HG03175 (cell line): Measurements from ENCODE around the gene POU2AF1.
"Not testable (repeated sequence)": the region's sequence is repeated elsewhere in the genome, so short reads cannot be mapped to it uniquely, and the experiment has no call there.

Experiments
- ATAC-seq: cut with Tn5 transposase; IDR thresholded peaks from one replicate; pipeline ENCODE4 v1.9.1; 2021; ENCODE audit warnings: mild to moderate bottlenecking, moderate library complexity; ENCODE audit not compliant: unreplicated experiment

The POU2AF1 gene

DNA sequence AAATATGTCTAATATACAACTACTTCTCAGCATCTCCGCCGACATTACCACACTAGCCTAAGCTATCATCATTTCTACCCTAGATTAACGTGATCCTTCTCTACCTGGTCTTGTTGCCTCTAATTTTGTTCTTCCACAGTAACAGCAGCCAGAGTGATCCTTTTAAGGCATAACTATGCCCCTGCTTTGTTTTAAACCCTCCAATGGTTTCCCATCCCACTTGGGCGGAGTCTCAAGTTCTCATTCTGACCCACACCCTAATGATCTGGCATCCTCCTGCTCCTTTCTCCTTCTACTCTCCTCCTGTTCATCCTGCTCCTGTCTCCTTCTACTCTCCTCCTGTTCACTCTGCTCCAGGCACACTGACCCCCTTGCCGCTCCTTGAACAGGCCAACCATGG lies 31.9 kb upstream of the POU2AF1 start:
- no peak for ATAC-seq

DNA sequence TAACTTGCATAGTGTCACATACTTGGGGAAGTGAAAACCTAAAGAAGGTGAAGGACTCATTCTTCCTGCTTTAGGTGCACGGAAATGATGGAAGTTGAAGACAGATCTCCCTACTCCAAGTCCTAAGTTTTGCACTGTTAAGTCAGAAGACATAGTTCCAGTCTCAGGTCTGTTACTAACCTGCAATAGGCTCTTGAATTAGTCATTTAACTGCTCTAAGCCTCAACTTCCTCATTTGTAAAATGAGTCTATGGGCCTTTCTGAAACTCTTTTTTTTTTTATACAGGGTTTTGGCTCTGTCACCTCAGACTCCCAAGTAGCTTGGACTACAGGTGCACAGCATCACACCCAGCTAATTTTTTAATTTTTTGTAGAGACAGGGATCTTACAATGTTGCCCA lies 30.8 kb upstream of the POU2AF1 start:
- peak; percentile 78 for ATAC-seq

DNA sequence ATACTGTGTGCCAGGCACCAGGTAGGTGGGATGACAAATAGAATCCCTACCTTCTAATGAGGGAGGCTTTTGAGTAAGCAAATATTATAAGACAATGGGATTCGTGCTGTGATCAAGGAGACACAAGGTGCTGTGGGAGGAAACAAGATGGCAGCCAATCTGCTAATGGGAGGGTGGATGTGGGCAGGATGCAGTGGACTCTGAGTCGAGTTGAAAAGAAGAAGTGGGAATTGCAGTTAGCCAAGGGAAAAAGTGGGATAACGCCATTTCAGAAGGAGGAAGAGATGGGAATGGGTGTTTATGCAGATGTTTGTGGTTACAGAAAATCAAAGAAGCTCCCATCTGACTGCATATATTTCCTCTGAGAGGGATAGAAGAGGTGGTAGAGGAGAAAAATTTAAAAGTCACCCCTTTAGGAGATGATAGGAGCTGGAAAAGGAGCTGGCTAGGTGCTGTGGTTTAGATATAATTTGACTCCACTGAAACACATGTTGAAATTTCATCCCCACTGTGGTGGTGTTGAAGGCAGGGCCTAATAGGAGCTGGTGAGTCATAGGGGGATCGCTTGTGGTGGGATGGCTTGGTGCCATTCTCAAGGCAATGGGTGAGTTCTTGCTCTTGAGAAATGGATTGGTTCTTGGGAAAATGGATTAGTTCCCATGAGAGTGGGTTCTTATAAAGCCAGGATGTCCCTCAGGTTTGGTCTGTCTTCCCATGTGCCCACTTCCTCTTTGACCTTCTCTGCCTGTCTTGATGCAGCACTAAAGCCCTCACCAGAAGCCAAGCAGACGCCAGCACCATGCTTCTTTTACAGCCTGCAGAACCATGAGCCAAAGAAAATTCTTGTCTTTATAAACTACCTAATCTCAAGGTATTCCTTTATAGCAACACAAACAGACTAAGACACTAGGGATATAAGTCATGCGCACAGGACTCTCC lies 30.0 kb upstream of the POU2AF1 start:
- ATAC-seq = peak; percentile 39

DNA sequence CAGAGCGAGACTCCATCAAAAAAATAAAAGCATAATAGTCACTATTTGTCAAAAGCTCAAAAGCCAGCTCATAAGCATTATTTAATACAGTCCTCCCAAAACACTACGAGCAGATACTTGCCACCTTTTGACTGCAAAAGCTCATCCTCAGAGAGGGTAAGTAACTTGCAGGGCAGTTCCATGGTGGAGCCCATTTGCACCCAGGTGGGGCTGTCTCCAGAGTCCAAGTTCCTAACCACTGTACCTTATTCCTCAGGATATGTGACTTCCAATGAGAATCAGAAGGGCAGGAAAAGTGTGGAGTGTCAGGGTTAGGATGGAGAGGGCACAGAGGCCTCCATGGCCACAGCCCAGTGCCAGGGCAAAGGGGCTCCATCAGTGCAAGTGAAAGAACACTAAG lies 28.6 kb upstream of the POU2AF1 start:
- ATAC-seq = no peak

DNA sequence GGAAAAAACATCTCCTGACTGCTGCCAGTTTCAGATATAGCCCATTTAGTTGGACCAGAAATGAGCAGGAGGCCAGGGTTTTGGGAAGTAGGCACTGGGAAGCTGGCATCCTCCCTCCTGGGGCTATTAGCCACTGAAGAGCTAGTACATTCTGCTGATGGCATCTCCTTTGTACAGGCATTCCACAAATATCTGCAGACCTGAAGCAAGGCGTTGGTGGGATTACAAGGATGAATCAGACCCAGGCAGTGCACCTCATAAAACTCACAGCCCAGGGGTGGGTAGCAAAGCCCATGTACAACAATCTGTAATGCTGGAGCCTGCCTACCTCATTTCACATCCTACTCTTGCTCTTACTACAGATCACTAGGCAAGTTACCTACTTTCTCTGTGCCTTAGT lies 27.5 kb upstream of the POU2AF1 start:
- ATAC-seq = no peak

DNA sequence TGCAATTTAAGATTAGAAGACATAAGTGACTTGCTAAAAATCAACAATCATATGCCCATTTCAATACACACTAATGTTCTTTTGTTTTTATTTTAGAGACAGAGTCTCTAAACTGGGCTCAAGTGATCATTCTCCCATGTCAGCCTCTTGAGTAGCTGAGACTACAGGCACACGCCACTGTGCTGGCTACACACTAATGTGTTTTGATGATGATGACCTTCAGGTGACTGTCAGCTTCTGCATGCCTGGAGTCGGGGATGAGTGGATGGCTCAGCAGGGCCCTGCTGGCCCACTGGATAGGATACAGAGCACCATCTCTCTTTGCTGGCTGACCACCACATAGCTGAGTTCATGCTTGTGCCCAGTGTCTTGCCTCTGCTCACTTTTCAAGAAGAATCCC lies 27.0 kb upstream of the POU2AF1 start:
- ATAC-seq = no peak

DNA sequence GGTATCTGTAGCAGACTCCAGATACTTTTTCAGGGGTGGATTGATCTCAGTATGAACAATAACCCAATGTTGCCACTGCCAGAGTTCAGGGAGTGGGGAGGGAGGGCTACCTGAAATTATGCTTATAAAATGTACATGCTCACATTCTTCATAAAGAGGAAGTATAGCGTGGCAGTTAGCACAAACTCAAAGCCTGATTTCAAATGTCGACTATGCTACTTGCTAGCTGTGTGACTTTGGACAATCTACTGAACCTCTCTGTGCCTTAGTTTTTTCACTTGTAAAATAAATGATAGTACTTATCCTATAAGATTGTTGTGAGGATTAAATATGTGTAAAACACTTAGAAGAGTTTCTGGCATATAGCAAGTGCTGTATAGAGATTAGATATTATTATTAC lies 26.5 kb upstream of the POU2AF1 start:
- no peak for ATAC-seq

DNA sequence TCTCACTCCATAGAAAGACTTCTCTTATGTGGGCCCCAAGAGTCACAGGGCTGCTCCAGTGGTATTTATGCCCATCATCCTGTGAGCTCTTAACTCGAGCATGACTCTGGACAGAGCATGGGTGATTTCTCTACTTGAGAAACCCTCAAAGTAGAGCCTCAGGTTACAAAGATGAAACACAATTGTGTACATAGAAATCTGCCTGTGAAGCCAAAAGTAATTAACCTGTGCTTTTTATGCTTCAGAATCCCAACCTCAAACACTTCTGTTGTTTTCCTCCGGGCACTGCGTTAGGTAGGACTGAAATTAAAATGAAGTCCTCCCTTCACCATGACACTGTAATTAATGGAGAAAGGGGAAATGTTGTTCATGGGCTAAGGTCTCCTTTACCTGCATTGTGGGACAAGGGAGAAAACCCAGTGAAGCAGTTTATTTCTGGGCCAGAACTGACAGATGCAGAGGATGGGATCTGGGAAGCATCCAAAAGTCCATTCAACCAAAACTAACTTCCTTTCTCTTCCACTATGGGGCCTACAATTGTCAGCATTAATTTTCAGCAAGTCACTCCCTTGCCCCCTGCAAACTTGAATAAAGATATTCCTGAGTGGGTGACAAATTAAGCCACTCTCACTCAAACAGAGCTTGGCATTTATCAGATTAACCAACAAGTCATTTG lies 24.1 kb upstream of the POU2AF1 start:
- ATAC-seq = no peak

DNA sequence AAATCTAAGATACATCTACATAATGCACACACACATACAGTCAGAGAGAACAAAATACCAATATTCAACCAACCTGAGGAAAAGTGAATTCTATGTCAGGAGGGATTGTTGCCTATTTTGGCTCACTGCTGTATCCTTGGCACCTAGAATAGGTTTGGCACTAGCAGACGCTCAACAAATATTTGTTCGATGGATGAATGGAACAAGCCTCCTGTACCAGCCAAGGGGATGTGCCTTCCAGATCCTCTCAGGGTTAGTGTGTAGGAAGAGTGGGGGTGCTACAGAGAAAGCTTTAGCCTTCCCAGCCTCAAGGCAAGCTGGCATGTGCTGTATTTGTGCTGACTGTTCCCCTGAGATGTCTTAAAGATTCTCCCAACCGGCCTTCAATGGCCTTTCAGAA lies 23.3 kb upstream of the POU2AF1 start:
- ATAC-seq = no peak

DNA sequence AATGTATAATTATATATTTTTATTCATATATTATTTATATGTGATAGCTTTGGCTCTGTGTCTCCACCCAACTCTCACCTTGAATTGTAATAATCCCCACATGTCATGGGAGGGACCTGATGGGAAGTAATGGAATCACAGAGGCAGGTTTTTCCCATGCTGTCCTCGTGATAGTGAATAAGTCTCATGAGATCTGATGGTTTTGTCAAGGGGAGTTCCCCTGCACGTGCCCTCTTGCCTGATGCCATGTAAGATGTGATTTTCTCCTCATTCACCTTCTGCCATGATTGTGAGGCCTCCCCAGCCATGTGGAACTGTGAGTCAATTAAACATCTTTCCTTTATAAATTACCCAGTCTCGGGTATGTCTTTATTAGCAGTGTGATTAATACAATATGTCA lies 22.9 kb upstream of the POU2AF1 start:
- not testable (repeated sequence) for ATAC-seq

DNA sequence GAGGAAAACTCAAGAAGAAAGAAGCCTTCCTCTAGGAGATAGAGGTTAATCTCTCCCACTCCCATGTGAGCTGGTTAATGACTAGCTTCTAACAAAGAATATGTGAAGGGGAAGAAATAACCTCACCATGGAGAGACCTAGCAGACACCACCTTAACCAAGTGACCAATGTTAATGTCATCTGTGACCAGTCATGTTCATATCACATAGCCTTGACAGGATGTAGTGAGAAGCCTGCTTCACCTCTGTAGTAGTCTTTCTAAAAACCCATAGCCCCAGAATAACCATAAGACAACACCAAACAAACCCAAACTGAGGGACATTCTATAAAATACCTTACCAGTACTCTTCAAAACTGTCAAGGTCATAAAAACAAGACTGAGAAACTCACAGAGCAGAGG lies 21.5 kb upstream of the POU2AF1 start:
- ATAC-seq = peak; percentile 57

DNA sequence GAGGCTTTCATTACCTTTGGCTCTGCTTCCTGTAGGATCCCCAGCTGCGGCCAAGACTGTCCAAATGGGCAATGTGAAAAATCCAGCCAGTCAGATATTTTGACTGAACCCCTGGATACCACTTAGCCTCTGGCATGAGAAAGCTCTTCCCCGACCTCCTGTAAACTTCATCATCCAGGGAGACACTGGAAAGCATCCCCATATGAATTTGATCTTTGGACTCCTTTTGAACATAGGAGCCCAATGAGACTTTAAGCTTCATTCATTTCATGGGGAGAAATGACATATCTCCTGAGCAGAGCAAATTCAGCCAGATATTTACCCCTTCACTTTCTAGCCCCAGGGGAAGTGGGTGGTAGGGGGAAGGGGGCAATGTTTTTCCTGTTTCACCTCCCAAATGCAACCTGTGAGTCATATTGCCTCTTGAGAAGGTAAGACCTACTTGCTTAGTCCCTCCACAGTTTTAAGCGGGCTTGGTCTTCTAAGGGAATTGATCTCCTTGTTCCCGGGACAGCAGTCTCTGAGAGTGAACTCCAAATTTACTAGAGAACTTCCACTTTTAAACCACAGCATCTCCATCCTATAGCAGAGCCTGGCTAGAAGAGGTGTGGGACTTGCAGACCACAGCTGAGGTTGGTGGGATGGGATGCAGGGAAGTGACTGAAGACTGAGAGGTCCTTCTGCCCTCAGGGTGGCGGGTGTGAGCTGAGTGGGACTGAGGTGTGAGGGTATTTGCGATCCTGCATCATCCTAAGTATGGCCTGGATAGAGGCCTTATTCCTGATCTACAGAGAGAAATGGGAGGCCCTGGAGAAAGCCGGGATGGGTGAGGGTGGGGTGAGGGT lies 20.3 kb upstream of the POU2AF1 start:
- no peak for ATAC-seq

DNA sequence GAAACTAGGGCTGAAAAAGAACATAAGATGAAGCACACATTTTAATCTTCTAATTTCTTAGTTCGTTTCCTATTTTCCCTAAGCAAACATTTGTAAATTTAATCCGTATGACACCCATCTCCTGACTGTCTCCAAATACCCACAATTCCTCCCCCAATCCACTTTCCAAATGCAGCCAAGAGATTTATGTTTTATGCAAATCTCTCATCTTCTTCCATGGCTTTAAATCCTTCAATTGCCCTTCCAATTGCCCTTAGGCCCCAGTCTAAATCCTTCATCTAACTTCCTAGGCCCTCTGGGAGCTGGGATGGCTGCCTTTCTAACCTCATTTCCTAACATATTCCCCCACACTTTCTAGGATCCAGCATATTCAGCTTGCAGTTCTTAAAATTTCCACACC lies 18.0 kb upstream of the POU2AF1 start:
- ATAC-seq = no peak

DNA sequence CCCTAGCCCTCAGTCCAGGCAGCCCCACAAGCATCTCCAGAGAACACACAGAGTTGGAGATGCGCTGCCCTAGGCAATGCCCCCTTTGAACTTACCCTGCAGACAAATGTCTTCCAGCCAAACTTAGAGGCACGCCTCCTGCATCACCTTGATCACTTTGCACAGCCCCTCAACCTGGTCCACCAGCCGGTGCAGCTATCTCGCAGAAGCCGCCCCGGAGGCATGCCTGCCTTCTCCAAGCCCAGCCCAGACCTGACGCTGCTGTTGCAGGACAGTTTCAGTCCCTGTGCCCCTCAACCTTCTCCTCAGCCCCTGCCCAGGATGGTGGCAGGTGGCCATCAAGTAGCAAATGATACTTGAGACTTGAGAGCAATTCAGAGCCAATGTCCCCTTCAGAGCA lies 16.7 kb upstream of the POU2AF1 start:
- no peak for ATAC-seq

DNA sequence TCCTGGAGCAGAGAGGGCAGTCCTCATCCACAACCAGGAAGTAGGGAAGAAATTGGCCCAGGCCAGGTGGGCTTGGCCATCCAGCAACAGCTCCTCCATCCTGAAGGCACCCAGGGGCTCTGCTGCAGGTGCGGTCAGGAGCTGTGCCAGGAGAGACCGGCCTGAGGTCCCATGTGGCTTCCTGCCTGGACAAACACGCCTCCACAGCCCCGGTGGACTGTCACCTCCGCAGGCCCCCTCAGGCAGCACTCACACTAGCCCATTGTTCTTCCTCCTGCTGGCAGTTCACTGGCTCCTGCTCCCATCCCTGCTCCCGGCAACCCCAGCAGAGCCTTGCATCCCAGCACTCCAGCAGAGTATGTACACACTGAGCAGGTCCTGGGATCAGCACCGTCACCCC lies 16.0 kb upstream of the POU2AF1 start:
- no peak for ATAC-seq

DNA sequence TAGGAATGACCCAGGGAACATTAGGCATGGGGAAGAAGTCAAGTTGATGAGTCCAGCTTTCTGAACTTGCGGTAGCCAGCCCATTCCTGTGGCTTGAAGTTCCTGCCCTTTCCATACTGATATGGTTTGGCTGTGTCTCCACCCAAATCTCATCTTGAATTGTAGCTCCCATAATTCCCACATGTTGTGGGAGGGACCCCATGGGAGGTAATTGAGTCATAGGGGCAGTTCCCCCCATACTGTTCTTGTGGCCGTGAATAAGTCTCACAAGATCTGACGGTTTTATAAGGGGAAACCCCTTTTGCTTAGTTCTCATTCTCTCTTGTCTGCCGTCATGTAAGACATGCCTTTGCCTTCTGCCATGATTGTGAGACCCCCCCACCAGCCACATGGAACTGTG lies 15.1 kb upstream of the POU2AF1 start:
- not testable (repeated sequence) for ATAC-seq

DNA sequence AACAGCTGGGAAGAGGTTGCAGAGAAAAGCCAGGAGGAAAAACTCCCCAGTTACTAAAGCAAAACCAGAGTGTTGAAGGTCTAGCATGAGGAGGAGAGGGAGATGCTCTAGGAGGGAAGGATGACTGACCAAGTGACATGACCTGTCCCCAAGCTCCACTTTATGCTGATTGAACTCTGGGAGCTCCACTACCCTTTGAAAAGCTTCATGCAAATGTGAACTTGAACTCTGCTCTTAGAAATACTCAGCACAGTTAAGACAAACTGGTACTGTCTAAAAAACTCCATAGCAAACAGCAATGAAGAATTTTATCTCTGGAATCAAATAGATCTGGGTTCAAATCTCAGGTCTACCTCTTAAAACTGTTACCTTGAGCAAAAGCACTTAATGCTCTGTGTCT lies 14.5 kb upstream of the POU2AF1 start:
- ATAC-seq = no peak

DNA sequence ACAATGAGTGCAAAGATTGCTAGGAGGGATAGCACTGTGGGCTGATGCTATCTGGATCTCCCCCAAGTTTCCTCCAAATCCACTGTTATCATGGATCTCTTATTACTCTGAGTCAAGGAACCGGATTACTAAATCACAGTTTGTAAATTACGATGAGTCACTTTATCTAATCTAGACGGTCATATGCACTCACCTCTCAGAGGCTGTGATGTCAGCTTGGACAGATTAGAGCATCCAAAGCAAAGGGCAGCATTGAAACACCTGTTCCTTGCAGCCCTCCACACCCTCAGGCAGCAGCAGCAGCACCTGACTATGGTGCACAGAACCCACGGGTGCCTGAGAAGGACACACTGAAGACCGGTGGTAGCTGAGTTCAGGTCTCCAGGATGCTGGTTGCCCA lies 14.0 kb upstream of the POU2AF1 start:
- no peak for ATAC-seq

DNA sequence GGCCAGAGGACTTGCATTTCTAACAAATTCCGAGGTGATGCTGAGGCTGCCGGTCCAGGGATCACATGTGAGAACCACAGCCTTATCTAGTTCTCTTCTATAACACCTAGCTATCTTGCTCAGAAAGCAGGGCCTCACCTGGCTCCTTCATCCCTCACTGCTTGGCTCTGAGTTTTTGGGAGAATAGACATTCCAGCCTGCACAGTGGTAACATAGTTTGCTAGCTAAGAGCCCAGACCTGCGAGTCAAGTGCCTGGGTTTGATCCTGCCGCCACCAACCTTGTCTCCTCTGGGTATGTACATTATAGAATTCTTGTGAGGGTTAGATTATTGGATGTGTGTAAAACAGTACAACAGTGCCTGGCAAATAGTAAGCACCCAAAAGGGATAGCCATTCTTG lies 13.5 kb upstream of the POU2AF1 start:
- no peak for ATAC-seq

DNA sequence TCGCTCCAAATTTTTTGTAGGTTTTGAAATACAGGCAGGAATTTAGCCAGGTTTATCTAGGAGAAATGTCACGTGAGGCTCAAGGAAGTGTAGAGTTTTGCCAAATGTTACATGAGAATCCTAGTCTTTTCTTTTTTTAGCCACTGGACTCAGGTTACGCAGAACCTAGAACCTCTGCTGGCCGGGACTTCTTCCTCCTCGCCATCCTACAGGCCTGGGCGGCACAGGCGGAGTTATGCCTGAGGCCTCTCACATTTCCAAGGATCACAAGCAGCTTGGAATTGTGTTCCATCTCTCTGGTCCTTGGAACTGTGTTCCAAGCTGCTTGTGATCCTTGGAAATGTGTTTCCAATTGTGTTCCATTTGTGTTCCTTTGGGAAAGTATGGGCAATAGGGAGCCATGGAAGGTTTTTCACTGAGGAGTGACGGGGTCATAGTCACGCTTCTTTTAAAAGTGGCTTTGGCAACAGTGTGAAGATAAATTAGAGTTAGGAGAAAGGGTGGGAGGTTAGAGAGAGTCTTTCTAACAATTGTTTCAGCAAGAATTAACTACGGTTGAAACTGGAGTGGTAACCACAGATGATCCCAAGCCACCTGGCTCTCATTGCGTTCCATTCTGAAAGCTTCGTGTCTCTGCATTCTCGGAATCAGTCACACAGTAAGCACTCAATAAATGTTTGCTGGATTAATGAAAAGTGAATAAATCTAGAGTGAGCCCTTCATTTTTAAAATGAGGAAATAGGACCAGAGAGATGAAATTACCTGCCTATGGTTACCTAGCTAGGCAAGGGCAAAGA lies 12.5 kb upstream of the POU2AF1 start:
- ATAC-seq = no peak

DNA sequence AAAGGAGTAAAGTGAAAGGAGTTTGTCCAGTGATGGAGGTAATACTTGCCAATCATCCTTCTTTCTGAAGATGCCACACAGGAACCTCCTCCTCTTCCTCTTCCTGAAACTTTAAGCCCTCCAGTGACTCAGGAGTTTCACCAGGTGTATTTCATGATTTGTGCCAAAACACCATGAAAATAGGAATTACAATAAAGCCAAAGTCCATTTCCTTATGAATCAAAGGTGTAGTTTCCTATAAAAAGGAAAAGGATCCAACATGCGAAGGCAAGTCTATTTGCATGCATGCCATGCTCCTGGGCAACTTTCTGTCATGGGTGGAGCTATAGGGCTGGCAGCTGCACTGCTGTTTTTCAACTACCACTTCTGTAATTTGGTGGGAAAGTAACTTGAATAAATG lies 9.8 kb upstream of the POU2AF1 start:
- ATAC-seq = no peak
